Activated CD8-positive, alpha-beta memory T cell treated with anti-CD3 and anti-CD28 coated beads for 48 hours (primary cell): ENCODE results near the gene BACE2.

Source experiments
- DNase-seq, 3 experiments: peaks; one replicate each; pipeline ENCODE4 v3.0.0-alpha.2; 2020; ENCODE audit warnings: low read depth in 2 of 3, low spot score in 2 of 3

BACE2 gene

GRCh38 chr21:41211060-41211805 lies 43.3 kb downstream of the BACE2 start:
- no peak for DNase-seq

- DNase-seq: no peak
Measured at GRCh38 chr21:41213021-41213420, 45.1 kb downstream of the BACE2 start.

GRCh38 chr21:41215856-41216408 lies 48.0 kb downstream of the BACE2 start:
- no peak for DNase-seq

GRCh38 chr21:41216486-41216885 lies 48.5 kb downstream of the BACE2 start:
- no peak for DNase-seq

GRCh38 chr21:41217671-41218385 lies 49.9 kb downstream of the BACE2 start:
- no peak for DNase-seq

- no peak for DNase-seq
Measured at GRCh38 chr21:41219498-41220207, 51.7 kb downstream of the BACE2 start.

- no peak for DNase-seq
Measured at GRCh38 chr21:41220208-41220733, 52.3 kb downstream of the BACE2 start.

- DNase-seq: no peak
Measured at GRCh38 chr21:41222247-41223068, 54.5 kb downstream of the BACE2 start.

- DNase-seq: no peak
Measured at GRCh38 chr21:41226853-41227252, 58.9 kb downstream of the BACE2 start.

- DNase-seq: no peak
Measured at GRCh38 chr21:41227357-41228005, 59.5 kb downstream of the BACE2 start.

GRCh38 chr21:41228006-41228370 lies 60.0 kb downstream of the BACE2 start:
- DNase-seq: no peak

GRCh38 chr21:41228492-41228891 lies 60.5 kb downstream of the BACE2 start:
- DNase-seq: no peak

GRCh38 chr21:41228958-41229357 lies 61.0 kb downstream of the BACE2 start:
- DNase-seq: no peak

- no peak for DNase-seq
Measured at GRCh38 chr21:41229509-41230248, 61.7 kb downstream of the BACE2 start.

- no peak for DNase-seq
Measured at GRCh38 chr21:41230497-41230896, 62.5 kb downstream of the BACE2 start.

GRCh38 chr21:41231060-41231459 lies 63.1 kb downstream of the BACE2 start:
- no peak for DNase-seq

- no peak for DNase-seq
Measured at GRCh38 chr21:41232013-41232412, 64.1 kb downstream of the BACE2 start.

- DNase-seq: no peak
Measured at GRCh38 chr21:41233916-41234315, 66.0 kb downstream of the BACE2 start.

GRCh38 chr21:41234569-41234968 lies 66.6 kb downstream of the BACE2 start:
- no peak for DNase-seq
